CD4-positive, alpha-beta memory T cell (primary cell): Measurements from ENCODE around the gene LTO1. TPM values are rescaled to one million over a fixed set of nuclear protein-coding genes. Genes with fewer than 3 reads are reported as not detected.

Experiments used
- CTCF ChIA-PET: fragments of 350-600 bp; sonication (Branson Sonifier 250); formaldehyde crosslinking; loops from one replicate; lab custom pipeline; 2021; ENCODE audit warnings: inconsistent platforms; ENCODE audit not compliant: partially characterized antibody; lab: Charles Lee
- POLR2A ChIA-PET: fragments of 350-600 bp; sonication (Branson Sonifier 250); formaldehyde crosslinking; loops from one replicate; lab custom pipeline; 2021; ENCODE audit not compliant: partially characterized antibody; lab: Charles Lee
- DNase-seq, 5 donors: peaks; one replicate each; pipeline versions ENCODE4 v3.0.0 to v3.0.0-alpha.2; 2020 to 2022; ENCODE audit warnings: mixed read lengths in 1 of 5
- H3K27ac ChIP-seq: one replicate; pipeline ENCODE4 v1.7.0; 2013; ENCODE audit warnings: low read depth, low read length
- H3K27me3 ChIP-seq: 2 replicates; pipeline ENCODE4 v1.7.0; 2013; ENCODE audit warnings: mild to moderate bottlenecking, low read length, moderate library complexity; ENCODE audit not compliant: insufficient read depth
- H3K36me3 ChIP-seq: 2 replicates; pipeline ENCODE4 v1.7.0; 2013; ENCODE audit warnings: mild to moderate bottlenecking, low read length, moderate library complexity; ENCODE audit not compliant: insufficient read depth
- H3K4me1 ChIP-seq: 2 replicates; pipeline ENCODE4 v1.7.0; 2013; ENCODE audit warnings: mild to moderate bottlenecking, low read length, moderate library complexity; ENCODE audit not compliant: insufficient read depth
- H3K4me3 ChIP-seq, 2 donors: one replicate each; pipeline ENCODE4 v1.7.0; 2013; ENCODE audit warnings: low read length in 2 of 2, mild to moderate bottlenecking in 1 of 2
- H3K9me3 ChIP-seq, 2 donors: one replicate each; pipeline ENCODE4 v1.7.0; 2013; ENCODE audit warnings: low read length in 2 of 2, control low read depth in 1 of 2; ENCODE audit not compliant: control insufficient read depth in 1 of 2
- H3K27ac Mint-ChIP-seq, 7 donors: one replicate each; pipeline ENCODE4 v1.8.0; 2020 to 2021; ENCODE audit warnings: mixed read lengths in 7 of 7, mild to moderate bottlenecking in 6 of 7, inconsistent platforms in 3 of 7, moderate library complexity in 3 of 7
- H3K27me3 Mint-ChIP-seq, 2 donors: one replicate each; pipeline ENCODE4 v1.8.0; 2020 to 2021; ENCODE audit warnings: mixed read lengths in 2 of 2
- H3K36me3 Mint-ChIP-seq, 2 donors: one replicate each; pipeline ENCODE4 v1.8.0; 2020 to 2021; ENCODE audit warnings: mixed read lengths in 2 of 2, inconsistent platforms in 1 of 2, mild to moderate bottlenecking in 1 of 2
- H3K4me1 Mint-ChIP-seq, 4 donors: one replicate each; pipeline ENCODE4 v1.8.0; 2020 to 2021; ENCODE audit warnings: mixed read lengths in 4 of 4, mild to moderate bottlenecking in 1 of 4
- H3K4me3 Mint-ChIP-seq, 8 donors: one replicate each; pipeline ENCODE4 v1.8.0; 2020 to 2021; ENCODE audit warnings: mixed read lengths in 8 of 8, mild to moderate bottlenecking in 7 of 8, moderate library complexity in 6 of 8, inconsistent platforms in 3 of 8
- H3K9me3 Mint-ChIP-seq, 8 donors: one replicate each; pipeline ENCODE4 v1.8.0; 2020 to 2021; ENCODE audit warnings: mixed read lengths in 8 of 8, mild to moderate bottlenecking in 5 of 8, inconsistent platforms in 3 of 8, moderate library complexity in 1 of 8
- intact Hi-C: fragments of 100-400 bp; cut with micrococcal nuclease; formaldehyde crosslinking; loops from one replicate; pipeline ENCODE4 v1.15.1; 2023
- polyA plus RNA-seq, 2 donors: library from polyadenylated mRNA; unstranded; fragments of 300-500 nt; fragmentation: Illumina TruSeq; gene quantifications; one replicate each; pipeline ENCODE4 v1.2.3, GENCODE V29; 2021
- total RNA-seq, 2 experiments: library from RNA; stranded (reverse); gene quantifications; one replicate each; pipeline ENCODE4 v1.2.3, GENCODE V29; 2021

Gene LTO1
- total and polyA plus RNA-seq, 4 experiments from 2014 or later, result 13.3 to 63.0 (median 39.5) TPM

GRCh38 chr11:69716099-69716498, 40.9 kb upstream of the LTO1 start:
- peaks cover 10% of the 10 kb centered on the region for H3K27me3 ChIP-seq
- Mint-ChIP-seq H3K9me3 (peaks cover 0 to 6% (median 2%) of the 10 kb centered on the region in 8 donors), H3K27me3 (peaks cover 19 to 28% of the 10 kb centered on the region in 2 donors), H3K27ac (no peak overlapping the region), H3K4me1 (peaks cover 6 to 14% (median 10%) of the 10 kb centered on the region in 4 donors), H3K4me3 (no peak overlapping the region), H3K36me3 (peaks cover 0 to 4% of the 10 kb centered on the region in 2 donors)
- no peak overlapping the region for H3K4me3 ChIP-seq
- CTCF ChIA-PET, result no interaction called here
- no peak for DNase-seq
- intact Hi-C loops, result no loop called here
- no peak overlapping the region for H3K27ac ChIP-seq
- H3K4me1 ChIP-seq, result peaks cover 12% of the 10 kb centered on the region
- no peaks in the 10 kb centered on the region for H3K36me3 ChIP-seq
- POLR2A ChIA-PET, result no interaction called here
- no peaks in the 10 kb centered on the region for H3K9me3 ChIP-seq

- H3K27me3 Mint-ChIP-seq, result peaks cover 16 to 23% of the 10 kb centered on the region in 2 donors
- no peak overlapping the region for H3K4me3 ChIP-seq
- no peak overlapping the region for H3K4me3 Mint-ChIP-seq
- H3K4me1 Mint-ChIP-seq, result peaks cover 6 to 14% (median 10%) of the 10 kb centered on the region in 4 donors
- no peak for DNase-seq
- H3K27ac Mint-ChIP-seq, result no peak overlapping the region
- CTCF ChIA-PET, result no interaction called here
- peaks cover 0 to 4% of the 10 kb centered on the region in 2 donors for H3K36me3 Mint-ChIP-seq
- peaks cover 10% of the 10 kb centered on the region for H3K27me3 ChIP-seq
- H3K9me3 ChIP-seq, result no peaks in the 10 kb centered on the region
- intact Hi-C loops, result no loop called here
- peaks cover 0 to 6% (median 2%) of the 10 kb centered on the region in 8 donors for H3K9me3 Mint-ChIP-seq
- H3K4me1 ChIP-seq, result peaks cover 12% of the 10 kb centered on the region
- POLR2A ChIA-PET, result no interaction called here
- no peak overlapping the region for H3K27ac ChIP-seq
- H3K36me3 ChIP-seq, result no peaks in the 10 kb centered on the region
These were observed 40.3 kb upstream of the LTO1 start for GRCh38 chr11:69715446-69715845.

GRCh38 chr11:69711822-69712801, 37.0 kb upstream of the LTO1 start:
- Mint-ChIP-seq H3K27me3 (peaks cover 5 to 13% of the 10 kb centered on the region in 2 donors), H3K4me1 (peaks cover 6 to 14% (median 10%) of the 10 kb centered on the region in 4 donors), H3K27ac (peak overlapping the region in 5 of 7 donors; percentile 5 to 80 (median 66)), H3K36me3 (peaks cover 0 to 4% of the 10 kb centered on the region in 2 donors), H3K9me3 (peaks cover 0 to 6% (median 2%) of the 10 kb centered on the region in 8 donors), H3K4me3 (peak overlapping the region; percentile 3 to 70 (median 58))
- intact Hi-C loops, result no loop called here
- Histone ChIP-seq H3K4me1 (peaks cover 12% of the 10 kb centered on the region), H3K9me3 (no peaks in the 10 kb centered on the region), H3K27ac (no peak overlapping the region), H3K36me3 (no peaks in the 10 kb centered on the region), H3K27me3 (no peaks in the 10 kb centered on the region), H3K4me3 (peak overlapping the region in 1 of 2 donors; percentile 13)
- DNase-seq, result peak; percentile 16 to 46 (median 33)
- CTCF ChIA-PET, result no interaction called here
- POLR2A ChIA-PET, result no interaction called here

GRCh38 chr11:69708736-69709401, 33.7 kb upstream of the LTO1 start:
- CTCF ChIA-PET, result interaction anchor here (0.6 kb wide), 1 partner anchor 161 kb away, joined by 3 read pairs; no protein-coding TSS in a partner anchor
- H3K9me3 Mint-ChIP-seq, result peaks cover 0 to 6% (median 2%) of the 10 kb centered on the region in 8 donors
- no peaks in the 10 kb centered on the region for H3K9me3 ChIP-seq
- H3K27ac ChIP-seq, result no peak overlapping the region
- H3K4me1 ChIP-seq, result peaks cover 19% of the 10 kb centered on the region
- peaks cover 11% of the 10 kb centered on the region for H3K27me3 ChIP-seq
- peaks cover 13 to 25% of the 10 kb centered on the region in 2 donors for H3K27me3 Mint-ChIP-seq
- DNase-seq, result no peak
- no peak overlapping the region for H3K4me3 Mint-ChIP-seq
- no peak overlapping the region for H3K4me3 ChIP-seq
- no peaks in the 10 kb centered on the region for H3K36me3 ChIP-seq
- intact Hi-C loops, result no loop called here
- peaks cover 8 to 28% (median 20%) of the 10 kb centered on the region in 4 donors for H3K4me1 Mint-ChIP-seq
- POLR2A ChIA-PET, result no interaction called here
- no peak overlapping the region for H3K27ac Mint-ChIP-seq
- peaks cover 0 to 4% of the 10 kb centered on the region in 2 donors for H3K36me3 Mint-ChIP-seq

GRCh38 chr11:69707176-69707575, 32.0 kb upstream of the LTO1 start:
- Mint-ChIP-seq H3K9me3 (peaks cover 0 to 5% (median 0%) of the 10 kb centered on the region in 8 donors), H3K27me3 (peaks cover 19 to 28% of the 10 kb centered on the region in 2 donors), H3K27ac (no peak overlapping the region), H3K36me3 (peaks cover 0 to 2% of the 10 kb centered on the region in 2 donors), H3K4me1 (peaks cover 9 to 32% (median 19%) of the 10 kb centered on the region in 4 donors), H3K4me3 (peak overlapping the region in 1 of 8 donors; percentile 5)
- ChIA-PET CTCF (no interaction called here), POLR2A (no interaction called here)
- intact Hi-C loops, result no loop called here
- Histone ChIP-seq H3K36me3 (no peaks in the 10 kb centered on the region), H3K4me3 (no peak overlapping the region), H3K4me1 (peaks cover 15% of the 10 kb centered on the region), H3K27ac (no peak overlapping the region), H3K27me3 (peaks cover 15% of the 10 kb centered on the region), H3K9me3 (no peaks in the 10 kb centered on the region)
- DNase-seq, result no peak

- Mint-ChIP-seq H3K9me3 (peaks cover 0 to 2% (median 0%) of the 10 kb centered on the region in 8 donors), H3K27me3 (peaks cover 19 to 25% of the 10 kb centered on the region in 2 donors), H3K36me3 (no peaks in the 10 kb centered on the region), H3K4me3 (peak overlapping the region in 2 of 8 donors; percentile 49 to 54), H3K4me1 (peaks cover 4 to 22% (median 12%) of the 10 kb centered on the region in 4 donors), H3K27ac (no peak overlapping the region)
- DNase-seq, result no peak
- Histone ChIP-seq H3K4me1 (peaks cover 7% of the 10 kb centered on the region), H3K4me3 (no peak overlapping the region), H3K36me3 (no peaks in the 10 kb centered on the region), H3K27ac (no peak overlapping the region), H3K9me3 (no peaks in the 10 kb centered on the region), H3K27me3 (peaks cover 16% of the 10 kb centered on the region)
- ChIA-PET POLR2A (no interaction called here), CTCF (no interaction called here)
- intact Hi-C loops, result no loop called here
These were observed 31.0 kb upstream of the LTO1 start for GRCh38 chr11:69705901-69706787.
